GM15510 (cell line): Measurements from ENCODE around the gene LPAR6.

Experiments used
- POLR2A ChIP-seq: IDR thresholded peaks from 3 replicates; pipeline ENCODE4 v1.6.1; 2011; ENCODE audit warnings: borderline replicate concordance; ENCODE audit not compliant: insufficient read length; ENCODE audit errors: extremely low read depth

LPAR6 gene

GRCh38 chr13:48412881-48413351, at the start of gene LPAR6:
TSS of gene LPAR6 (minus strand) at chr13:48413113. CDS start at chr13:48412423, 690 bp downstream.
- TF ChIP-seq POLR2A, result no peak

- no peak for TF ChIP-seq POLR2A
These were observed 44.8 kb upstream of the LPAR6 start for GRCh38 chr13:48457578-48458242.

GRCh38 chr13:48456546-48456945, 43.6 kb upstream of the LPAR6 start:
- no peak for TF ChIP-seq POLR2A

- no peak for TF ChIP-seq POLR2A
These were observed 36.7 kb upstream of the LPAR6 start for GRCh38 chr13:48449656-48450055.

- TF ChIP-seq POLR2A, result no peak
These were observed 36.2 kb upstream of the LPAR6 start for GRCh38 chr13:48448959-48449614.

GRCh38 chr13:48448285-48448958, 35.5 kb upstream of the LPAR6 start:
- TF ChIP-seq POLR2A, result no peak

- TF ChIP-seq POLR2A, result no peak
These were observed 33.6 kb upstream of the LPAR6 start for GRCh38 chr13:48446464-48446863.

GRCh38 chr13:48443442-48444208, 30.7 kb upstream of the LPAR6 start:
- TF ChIP-seq POLR2A, result no peak

- no peak for TF ChIP-seq POLR2A
These were observed 24.5 kb upstream of the LPAR6 start for GRCh38 chr13:48437371-48437770.

- no peak for TF ChIP-seq POLR2A
These were observed 23.9 kb upstream of the LPAR6 start for GRCh38 chr13:48436661-48437288.

- no peak for TF ChIP-seq POLR2A
These were observed 21.3 kb upstream of the LPAR6 start for GRCh38 chr13:48434200-48434599.

- TF ChIP-seq POLR2A, result no peak
These were observed 19.2 kb upstream of the LPAR6 start for GRCh38 chr13:48431987-48432615.

- TF ChIP-seq POLR2A, result no peak
These were observed 18.5 kb upstream of the LPAR6 start for GRCh38 chr13:48431431-48431830.

- TF ChIP-seq POLR2A, result no peak
These were observed 17.0 kb upstream of the LPAR6 start for GRCh38 chr13:48429886-48430285.
